ENCODE measurements around the gene CEP350. TPM values are rescaled to one million over a fixed set of nuclear protein-coding genes. Genes with fewer than 3 reads are reported as not detected.

CEP350 gene
- total RNA-seq, 1 experiment from 2014 or later, result 41.1 TPM

DNA sequence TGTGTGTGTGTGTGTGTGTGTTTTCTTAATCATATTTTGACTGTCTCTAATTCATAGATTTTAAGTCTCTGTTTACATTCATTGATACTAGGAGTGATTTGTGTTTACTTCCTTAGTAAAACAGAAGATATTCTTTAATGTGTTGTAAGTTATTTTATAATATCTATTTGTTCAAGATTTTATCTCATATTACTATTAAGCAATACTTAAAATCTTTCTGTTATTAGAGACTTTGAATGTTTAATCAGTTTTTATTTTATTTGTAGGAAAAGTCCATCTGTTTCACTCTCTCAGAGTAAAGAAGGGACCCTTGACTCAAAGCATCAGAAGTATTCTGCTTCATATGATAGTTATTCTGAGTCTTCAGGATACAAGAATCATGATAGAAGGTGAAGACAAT is 89.2 kb downstream of the CEP350 start:
- no peaks in the 10 kb centered on the region for H3K9me3 ChIP-seq (ENCODE audit: control insufficient read depth, insufficient read depth, low read depth, low read length)
- TF ChIP-seq REST (IDR thresholded peaks at IDR 0.05; ENCODE audit: insufficient read depth in 1 of 2, low read depth in 2 of 2, low read length in 1 of 2), result no peak
- TF ChIP-seq CTCF (IDR thresholded peaks at IDR 0.05), result no peak
- BruUV-seq (replicated peaks), result no TSS peak
- no peak for DNase-seq (ENCODE audit: low read depth, low spot score)
- in situ Hi-C loops (cut with HindIII; ENCODE audit: low pct_unique_long_range_greater_than_20kb, low sequenced_read_pairs), result no loop called here
- no peaks in the 10 kb centered on the region for H3K27me3 ChIP-seq (ENCODE audit: control insufficient read depth, insufficient read depth, low read length)
- no peak overlapping the region for H3K27ac ChIP-seq (ENCODE audit: low read length)
- intact Hi-C loops (cut with micrococcal nuclease; ENCODE audit: unreplicated experiment), result no loop called here
- H3K4me1 ChIP-seq (ENCODE audit: control insufficient read depth, insufficient read depth, low read length), result no peaks in the 10 kb centered on the region
- ChIA-PET POLR2A (no interaction called here), CTCF (interaction anchor here (0.7 kb wide), 1 partner anchor 20 kb away, joined by 4 read pairs; no protein-coding TSS in a partner anchor)
- no peak for ATAC-seq
- no peak overlapping the region for H3K4me3 ChIP-seq (ENCODE audit: low read depth in 2 of 2, low read length in 2 of 2)
- peaks cover 32% of the 10 kb centered on the region for H3K36me3 ChIP-seq (ENCODE audit: control insufficient read depth, insufficient read depth, low read length)

GRCh38 chr1:180046674-180047073 is 92.1 kb downstream of the CEP350 start:
- Histone ChIP-seq H3K4me3 (ENCODE audit: low read depth in 2 of 2, low read length in 2 of 2) (no peak overlapping the region), H3K4me1 (ENCODE audit: control insufficient read depth, insufficient read depth, low read length) (no peaks in the 10 kb centered on the region), H3K36me3 (ENCODE audit: control insufficient read depth, insufficient read depth, low read length) (peaks cover 27% of the 10 kb centered on the region), H3K27ac (ENCODE audit: low read length) (no peak overlapping the region), H3K9me3 (ENCODE audit: control insufficient read depth, insufficient read depth, low read depth, low read length) (no peaks in the 10 kb centered on the region), H3K27me3 (ENCODE audit: control insufficient read depth, insufficient read depth, low read length) (no peaks in the 10 kb centered on the region)
- DNase-seq (ENCODE audit: low read depth, low spot score) (no peak), ATAC-seq (no peak)
- ChIA-PET CTCF (no interaction called here), POLR2A (no interaction called here)
- in situ Hi-C loops (cut with HindIII; ENCODE audit: low pct_unique_long_range_greater_than_20kb, low sequenced_read_pairs) (no loop called here), intact Hi-C loops (cut with micrococcal nuclease; ENCODE audit: unreplicated experiment) (no loop called here)
- TF ChIP-seq REST (IDR thresholded peaks at IDR 0.05; ENCODE audit: insufficient read depth in 1 of 2, low read depth in 2 of 2, low read length in 1 of 2), result no peak
- no TSS peak for BruUV-seq (replicated peaks)
